ENCODE results near the gene LYPD6. TPM values are rescaled to one million over a fixed set of nuclear protein-coding genes. Genes with fewer than 3 reads are reported as not detected.

Gene LYPD6
- total RNA-seq, 1 donor from 2014 or later = not detected

GRCh38 chr2:149448315-149448714 is 117.9 kb downstream of the LYPD6 start:
- intact Hi-C loops (cut with micrococcal nuclease) = no loop called here

DNA sequence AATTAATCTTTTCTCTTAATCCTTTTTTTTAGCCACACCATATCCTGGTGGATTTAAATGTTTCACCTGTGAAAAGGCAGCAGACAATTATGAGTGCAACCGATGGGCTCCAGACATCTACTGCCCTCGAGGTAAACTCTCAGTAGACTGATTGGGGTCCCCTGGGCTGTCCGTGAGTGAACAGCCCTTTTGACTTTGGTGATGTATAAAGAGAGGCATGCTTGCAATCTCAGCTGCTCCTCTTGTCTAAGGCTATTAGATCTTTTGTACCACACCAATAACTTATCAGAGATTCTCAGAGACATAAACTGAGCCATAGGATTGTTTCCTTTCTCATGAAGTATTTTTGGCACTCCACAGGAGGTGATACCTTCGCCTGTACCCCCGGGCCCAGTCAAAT is 118.6 kb downstream of the LYPD6 start:
- intact Hi-C loops (cut with micrococcal nuclease) = no loop called here

DNA sequence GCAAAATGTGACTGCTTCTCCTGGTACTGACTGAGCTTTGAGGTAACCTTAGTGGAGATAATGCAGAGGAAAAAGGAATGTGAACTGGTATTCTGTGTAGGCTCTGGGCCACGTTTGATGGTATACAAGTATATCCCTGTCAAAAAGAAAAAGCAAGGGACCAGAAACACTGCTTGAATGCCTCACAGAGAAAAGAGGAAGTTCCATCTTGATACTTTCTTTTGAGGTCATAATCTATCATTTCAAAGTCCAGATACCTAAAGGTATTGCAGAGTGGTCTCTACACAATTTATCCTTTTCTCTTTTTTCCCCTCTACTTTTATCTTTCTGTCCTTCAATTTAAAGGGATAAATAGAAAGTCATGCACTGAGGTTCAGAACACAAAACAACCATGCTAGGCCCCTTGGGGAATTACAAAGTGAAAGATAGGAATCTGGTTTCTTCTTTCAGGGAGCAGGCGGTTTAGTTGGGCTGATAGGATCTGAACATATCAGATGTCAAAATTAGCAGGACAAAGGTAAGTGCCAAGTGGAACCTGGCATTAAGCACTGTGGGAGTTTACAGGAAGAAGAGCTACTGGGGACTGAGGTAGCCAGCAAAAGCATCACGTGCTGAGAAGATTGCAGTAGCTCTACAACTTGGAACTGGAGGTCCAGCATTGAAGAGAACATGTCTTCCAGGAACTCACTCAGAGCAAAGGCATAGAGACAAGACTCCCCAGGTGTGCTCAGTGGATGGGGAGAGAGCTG is 121.2 kb downstream of the LYPD6 start:
- intact Hi-C loops (cut with micrococcal nuclease) = no loop called here

- intact Hi-C loops (cut with micrococcal nuclease) = no loop called here
Measured at GRCh38 chr2:149456285-149456684, 125.9 kb downstream of the LYPD6 start.

DNA sequence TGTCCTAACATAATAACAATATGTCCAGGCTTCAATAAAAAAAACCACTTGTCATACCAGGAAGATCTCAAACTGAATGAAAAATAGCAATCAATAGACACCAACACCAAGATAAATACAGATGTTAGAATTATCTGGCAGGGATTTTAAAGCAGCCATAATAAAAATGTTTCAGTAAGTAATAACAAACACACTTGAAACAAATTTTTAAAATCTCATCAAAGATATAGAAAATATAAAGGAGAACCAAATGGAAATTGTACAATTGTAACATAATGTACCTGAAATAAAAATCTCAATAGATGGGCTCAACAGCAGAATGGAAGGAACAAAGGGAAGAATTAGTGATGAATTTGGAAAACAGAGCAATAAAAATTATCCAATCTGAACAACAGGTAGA is 128.1 kb downstream of the LYPD6 start:
- intact Hi-C loops (cut with micrococcal nuclease) = no loop called here

DNA sequence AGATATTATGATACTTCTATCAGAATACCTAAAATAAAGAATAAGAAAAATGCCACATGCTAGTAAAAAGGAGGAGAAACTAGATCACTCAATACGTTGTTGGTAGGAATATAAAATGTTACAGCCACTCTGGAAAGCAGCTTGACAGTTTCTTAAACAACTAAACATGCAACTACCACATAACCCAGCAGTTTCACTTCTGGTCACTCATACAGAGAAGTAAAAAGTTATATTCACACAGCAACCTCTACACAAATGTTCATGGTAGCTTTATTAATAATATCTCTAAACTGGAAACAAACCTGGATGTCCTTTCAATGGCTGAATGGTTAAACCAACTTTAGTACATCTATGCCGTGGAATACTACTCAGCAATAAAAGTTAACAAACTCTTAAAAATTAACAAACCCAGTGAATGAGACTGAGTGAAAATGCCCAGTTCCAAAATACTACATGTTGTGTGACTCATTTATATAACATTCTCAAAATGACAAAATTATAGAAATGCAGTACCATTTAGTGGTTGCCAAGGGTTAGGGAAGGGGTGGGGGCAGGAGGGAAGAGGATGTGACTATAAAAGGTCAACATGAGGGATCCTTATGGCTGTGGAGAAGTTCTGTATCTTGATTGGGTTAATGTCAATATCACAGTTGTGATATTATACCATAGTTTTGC is 133.1 kb downstream of the LYPD6 start:
- intact Hi-C loops (cut with micrococcal nuclease) = no loop called here

- intact Hi-C loops (cut with micrococcal nuclease) = no loop called here
Measured at GRCh38 chr2:149464396-149464795, 134.0 kb downstream of the LYPD6 start.

DNA sequence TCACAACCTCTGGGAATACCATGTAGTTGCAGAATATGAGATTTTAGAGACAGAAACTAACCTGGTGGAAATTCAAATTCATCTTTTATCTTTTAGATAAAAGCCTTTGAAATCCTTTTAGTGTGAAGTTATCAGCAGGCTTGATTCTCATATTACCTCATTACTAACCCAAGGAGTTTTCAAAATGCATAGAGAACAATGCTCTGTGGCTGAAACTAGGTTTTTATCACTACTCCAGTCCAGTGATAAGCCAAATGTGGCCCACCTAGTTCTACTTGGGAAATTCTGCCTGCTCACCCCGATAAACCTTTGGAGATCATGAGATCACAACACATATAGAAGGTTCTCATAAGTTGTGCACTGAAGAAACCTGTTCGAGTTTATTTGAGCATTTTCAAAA is 135.5 kb downstream of the LYPD6 start:
- intact Hi-C loops (cut with micrococcal nuclease) = no loop called here

GRCh38 chr2:149466635-149467034 is 136.2 kb downstream of the LYPD6 start:
- intact Hi-C loops (cut with micrococcal nuclease) = no loop called here

DNA sequence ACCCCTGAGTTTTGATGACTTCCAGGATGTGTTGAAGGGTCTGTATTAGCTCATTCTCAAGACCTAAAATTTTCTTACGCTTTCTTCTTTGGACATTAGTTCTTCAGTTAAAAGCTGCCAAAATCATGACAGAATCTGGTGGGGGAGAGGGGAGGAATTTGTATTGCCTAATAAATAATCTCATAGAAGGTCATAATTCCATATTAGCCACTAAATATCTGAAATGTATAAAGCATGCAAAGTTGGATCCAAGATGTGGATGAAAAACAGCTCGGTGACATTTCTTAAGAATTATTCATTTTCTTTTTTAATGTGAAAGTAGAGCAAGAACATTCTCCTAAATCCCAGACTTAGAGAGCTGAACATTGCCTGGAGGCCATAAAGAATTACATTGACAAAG is 137.0 kb downstream of the LYPD6 start:
- intact Hi-C loops (cut with micrococcal nuclease) = no loop called here

DNA sequence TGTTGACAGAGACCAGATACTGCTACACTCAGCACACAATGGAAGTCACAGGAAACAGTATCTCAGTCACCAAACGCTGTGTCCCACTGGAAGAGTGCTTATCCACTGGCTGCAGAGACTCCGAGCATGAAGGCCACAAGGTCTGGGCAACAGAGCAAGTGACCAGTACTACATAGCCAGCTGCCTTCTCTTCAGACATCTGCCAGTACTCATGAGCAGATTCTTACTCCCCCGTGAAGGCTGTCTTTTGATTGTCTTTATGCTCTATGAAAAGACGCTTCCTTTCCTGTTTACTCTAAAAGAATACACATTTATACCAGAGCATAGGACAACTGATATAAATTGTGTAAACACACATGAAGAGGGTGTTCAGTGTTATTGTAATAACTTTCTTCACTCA is 138.2 kb downstream of the LYPD6 start:
- intact Hi-C loops (cut with micrococcal nuclease) = no loop called here

- intact Hi-C loops (cut with micrococcal nuclease) = no loop called here
Measured at GRCh38 chr2:149470046-149470445, 139.7 kb downstream of the LYPD6 start.

DNA sequence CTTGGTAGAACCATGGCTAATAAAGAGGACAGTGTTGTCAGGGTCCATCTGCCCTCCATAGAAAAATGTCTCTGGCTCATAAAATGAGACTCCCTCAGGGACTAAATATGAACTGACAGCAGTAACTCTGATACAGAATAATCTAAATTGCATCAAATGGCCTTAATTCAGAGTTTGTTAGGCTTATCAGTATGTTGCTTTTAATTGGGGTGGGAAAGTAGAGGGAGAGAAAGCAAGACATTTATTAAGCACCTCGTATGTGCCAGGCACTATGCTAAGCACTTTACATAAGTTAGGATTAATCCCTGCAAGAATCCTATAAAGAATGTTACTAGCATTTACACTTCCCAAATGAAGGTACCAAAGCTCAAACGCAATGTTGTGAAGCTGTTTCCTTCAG is 142.0 kb downstream of the LYPD6 start:
- intact Hi-C loops (cut with micrococcal nuclease) = no loop called here

- intact Hi-C loops (cut with micrococcal nuclease) = no loop called here
Measured at GRCh38 chr2:149473068-149473467, 142.7 kb downstream of the LYPD6 start.

DNA sequence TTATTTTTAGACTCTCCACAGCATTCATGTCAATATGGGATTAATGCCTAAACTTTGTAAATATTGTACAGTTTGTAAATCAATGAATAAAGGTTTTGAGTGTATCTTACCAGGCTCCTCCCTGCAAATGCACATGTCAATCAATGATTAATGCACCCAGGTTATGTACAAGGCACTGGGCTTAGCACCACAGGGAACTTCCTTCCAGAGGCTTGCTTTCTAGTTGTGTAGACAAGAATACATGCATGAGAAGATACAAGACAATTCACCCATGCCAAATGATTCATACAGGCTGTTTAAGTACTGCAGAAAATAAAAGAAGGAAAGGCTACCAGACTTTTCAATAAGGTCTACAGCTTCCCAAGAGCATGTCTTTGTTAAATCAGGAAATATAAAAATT is 143.1 kb downstream of the LYPD6 start:
- intact Hi-C loops (cut with micrococcal nuclease) = no loop called here

DNA sequence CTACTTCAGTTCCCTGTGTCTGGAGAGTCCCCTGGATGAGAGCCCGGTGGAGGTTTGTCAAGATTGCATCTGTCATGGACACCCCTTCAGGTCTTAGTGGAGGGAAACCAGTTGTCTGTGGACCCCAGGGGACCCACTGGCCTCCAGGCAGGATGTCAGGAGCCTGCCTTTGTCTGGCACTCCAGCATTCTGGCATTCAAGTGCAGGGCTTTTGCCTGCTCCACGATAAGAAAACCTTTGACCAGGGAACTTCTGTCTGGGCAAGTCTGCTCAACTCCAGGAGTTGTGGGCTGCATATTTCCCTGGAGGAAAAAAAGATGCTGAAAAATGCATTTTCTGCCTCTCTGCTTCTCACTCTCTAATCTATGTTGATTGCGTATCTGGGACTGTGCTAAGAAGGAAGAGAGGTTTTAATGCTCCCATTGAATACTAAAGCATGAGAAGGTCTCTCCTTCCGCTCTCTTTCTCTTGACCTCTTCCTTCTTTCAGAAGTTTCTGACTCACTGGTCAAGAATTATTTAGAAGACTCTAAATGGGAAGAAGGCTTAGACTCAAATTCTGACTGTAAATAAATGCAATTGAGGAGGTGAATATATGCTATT is 152.7 kb downstream of the LYPD6 start:
- intact Hi-C loops (cut with micrococcal nuclease) = no loop called here

DNA sequence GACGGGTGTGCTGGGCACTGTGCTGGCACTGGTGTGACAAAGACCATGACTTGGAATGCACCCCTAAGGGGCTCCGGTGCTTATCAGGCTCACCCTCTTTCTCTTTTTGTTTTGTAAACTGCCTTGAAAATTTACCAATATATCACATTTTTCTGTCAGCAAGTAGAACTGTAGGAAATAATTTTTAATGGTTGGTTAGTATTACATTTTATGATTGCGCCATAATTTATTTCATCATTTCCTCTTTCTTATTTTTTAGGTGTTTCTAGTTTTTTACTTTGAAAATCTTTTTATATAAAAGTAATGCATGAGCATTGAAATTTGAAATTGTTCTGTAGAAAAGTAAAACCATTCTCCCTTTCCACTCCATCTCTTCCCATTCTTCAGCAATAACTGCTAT is 156.3 kb downstream of the LYPD6 start:
- intact Hi-C loops (cut with micrococcal nuclease) = no loop called here

GRCh38 chr2:149487189-149487588 is 156.8 kb downstream of the LYPD6 start:
- intact Hi-C loops (cut with micrococcal nuclease) = no loop called here

GRCh38 chr2:149488706-149489440 is 158.5 kb downstream of the LYPD6 start:
- intact Hi-C loops (cut with micrococcal nuclease) = no loop called here

DNA sequence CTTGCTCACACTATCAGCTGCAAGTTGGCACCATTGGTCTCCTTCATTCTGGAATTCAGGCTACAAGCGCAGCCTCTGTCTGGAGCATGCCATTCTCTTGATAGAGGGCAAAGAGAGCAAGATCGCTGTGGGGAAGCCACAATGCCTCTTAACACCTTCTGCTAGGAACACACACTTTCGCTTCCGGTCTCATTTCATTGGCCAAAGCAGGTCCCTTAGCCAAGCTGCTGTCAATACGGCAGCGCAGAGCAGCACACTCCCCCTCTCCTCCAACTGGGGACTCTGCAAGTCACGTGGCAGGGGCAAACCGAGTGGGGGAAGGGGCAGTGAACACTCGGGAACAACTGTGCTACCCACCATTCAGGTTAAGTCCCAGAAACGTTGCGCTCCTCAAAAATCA is 159.1 kb downstream of the LYPD6 start:
- intact Hi-C loops (cut with micrococcal nuclease) = no loop called here

- intact Hi-C loops (cut with micrococcal nuclease) = no loop called here
Measured at GRCh38 chr2:149490296-149490695, 159.9 kb downstream of the LYPD6 start.

DNA sequence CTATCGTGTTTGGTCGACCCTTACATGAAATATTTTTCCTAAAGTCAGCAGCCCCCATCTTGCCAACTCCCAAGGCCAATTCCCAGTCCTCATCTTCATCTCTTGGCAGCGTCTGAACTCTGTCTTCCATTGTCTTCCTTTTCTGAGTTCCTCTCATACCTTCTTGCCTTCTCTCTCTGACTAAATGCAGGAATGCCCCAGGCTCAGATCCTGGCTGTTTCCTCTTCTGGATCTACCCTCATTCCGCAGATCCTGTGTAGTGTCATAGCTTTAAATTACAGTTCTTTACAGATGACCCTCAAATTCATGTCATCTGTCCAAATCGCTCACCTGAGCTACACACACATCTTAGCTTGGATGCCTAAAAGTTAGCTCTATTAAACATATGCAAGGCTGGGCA is 162.5 kb downstream of the LYPD6 start:
- intact Hi-C loops (cut with micrococcal nuclease) = no loop called here

Data from T-helper 2 cell treated with Interferon-gamma antibody and Interleukin-4, amounts not matched to agents 100 ng/mL and 5 ng/mL, for 36 hours (primary cell).